GM20000 (cell line): Measurements from ENCODE around the gene FOXR1.

Source experiments
- DNase-seq: peaks from one replicate; pipeline ENCODE4 v3.0.0; 2012; ENCODE audit warnings: low spot score
- TF ChIP-seq, protein P1 (sequence below): IDR thresholded peaks from 2 replicates; pipeline ENCODE4 v1.5.1; 2012; ENCODE audit warnings: mild to moderate bottlenecking, control low read depth; ENCODE audit errors: extremely low read depth, missing control alignments

The FOXR1 gene, protein sequence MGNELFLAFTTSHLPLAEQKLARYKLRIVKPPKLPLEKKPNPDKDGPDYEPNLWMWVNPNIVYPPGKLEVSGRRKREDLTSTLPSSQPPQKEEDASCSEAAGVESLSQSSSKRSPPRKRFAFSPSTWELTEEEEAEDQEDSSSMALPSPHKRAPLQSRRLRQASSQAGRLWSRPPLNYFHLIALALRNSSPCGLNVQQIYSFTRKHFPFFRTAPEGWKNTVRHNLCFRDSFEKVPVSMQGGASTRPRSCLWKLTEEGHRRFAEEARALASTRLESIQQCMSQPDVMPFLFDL

DNA sequence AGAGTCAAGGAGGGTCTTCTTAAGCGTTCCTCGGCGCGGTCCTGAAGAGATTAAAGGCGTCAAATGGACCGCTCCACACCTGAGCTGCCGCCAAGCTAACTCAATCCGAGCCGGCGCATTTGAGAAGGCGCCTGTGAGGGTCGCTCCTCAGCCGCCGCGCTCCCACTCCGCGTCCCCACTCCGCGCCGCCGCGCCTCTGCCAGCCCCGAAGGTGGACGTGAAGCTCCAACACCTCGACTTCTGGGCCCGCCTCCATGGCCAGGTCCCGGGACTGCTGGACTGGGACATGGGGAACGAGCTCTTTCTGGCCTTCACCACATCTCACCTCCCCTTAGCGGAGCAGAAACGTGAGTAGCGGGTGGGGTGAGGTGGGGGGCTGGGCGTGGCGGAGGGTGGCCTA is at the start of gene FOXR1:
Gene FOXR1, plus strand, starts transcription at position 116 of the 400 bp plus-strand sequence. Its CDS starts 171 bp downstream, at position 287.
- TF ChIP-seq, protein P1, sequence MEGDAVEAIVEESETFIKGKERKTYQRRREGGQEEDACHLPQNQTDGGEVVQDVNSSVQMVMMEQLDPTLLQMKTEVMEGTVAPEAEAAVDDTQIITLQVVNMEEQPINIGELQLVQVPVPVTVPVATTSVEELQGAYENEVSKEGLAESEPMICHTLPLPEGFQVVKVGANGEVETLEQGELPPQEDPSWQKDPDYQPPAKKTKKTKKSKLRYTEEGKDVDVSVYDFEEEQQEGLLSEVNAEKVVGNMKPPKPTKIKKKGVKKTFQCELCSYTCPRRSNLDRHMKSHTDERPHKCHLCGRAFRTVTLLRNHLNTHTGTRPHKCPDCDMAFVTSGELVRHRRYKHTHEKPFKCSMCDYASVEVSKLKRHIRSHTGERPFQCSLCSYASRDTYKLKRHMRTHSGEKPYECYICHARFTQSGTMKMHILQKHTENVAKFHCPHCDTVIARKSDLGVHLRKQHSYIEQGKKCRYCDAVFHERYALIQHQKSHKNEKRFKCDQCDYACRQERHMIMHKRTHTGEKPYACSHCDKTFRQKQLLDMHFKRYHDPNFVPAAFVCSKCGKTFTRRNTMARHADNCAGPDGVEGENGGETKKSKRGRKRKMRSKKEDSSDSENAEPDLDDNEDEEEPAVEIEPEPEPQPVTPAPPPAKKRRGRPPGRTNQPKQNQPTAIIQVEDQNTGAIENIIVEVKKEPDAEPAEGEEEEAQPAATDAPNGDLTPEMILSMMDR: no peak
- DNase-seq: no peak

DNA sequence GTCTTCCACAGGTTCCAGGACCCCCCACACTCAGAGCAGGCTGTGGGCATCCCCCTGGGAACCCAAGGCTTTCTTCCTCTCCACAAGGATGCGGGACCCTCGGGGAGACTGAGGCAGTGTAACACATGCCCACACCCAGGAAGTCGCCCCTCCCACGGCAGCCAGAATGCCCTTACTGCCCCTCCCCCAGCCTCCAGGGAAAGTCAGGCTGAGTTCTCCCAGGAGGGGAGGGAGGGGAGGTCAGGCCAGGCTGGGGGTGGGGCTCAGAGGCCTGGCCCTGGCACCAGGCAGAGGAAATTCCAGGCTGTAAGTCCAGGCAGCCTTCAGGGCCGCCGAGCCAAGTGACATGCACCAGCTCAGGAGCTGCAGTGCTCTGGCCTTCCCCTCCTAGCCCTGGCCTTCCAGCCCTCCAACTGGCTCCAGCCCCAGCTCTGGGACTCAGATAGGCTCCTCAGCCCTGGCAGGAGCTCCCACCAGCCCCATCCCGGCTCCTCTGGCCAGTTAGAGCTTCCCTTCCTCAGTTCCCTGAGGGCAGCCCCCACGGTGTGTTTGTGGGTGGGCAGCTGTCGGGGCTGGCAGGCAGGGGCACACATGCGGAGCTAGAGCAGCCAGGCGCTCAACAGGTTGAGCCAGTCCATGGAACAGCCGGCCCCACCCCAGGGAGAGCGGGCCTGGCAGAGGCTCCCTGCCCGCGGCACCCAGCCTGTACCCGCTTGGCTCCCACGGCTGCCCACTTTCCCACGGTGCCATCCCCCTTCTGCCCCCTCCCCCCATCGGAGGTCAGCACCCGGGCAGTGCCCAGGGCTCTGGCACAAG is 49.4 kb upstream of the FOXR1 start:
- DNase-seq: no peak
- TF ChIP-seq, protein P1: no peak

DNA sequence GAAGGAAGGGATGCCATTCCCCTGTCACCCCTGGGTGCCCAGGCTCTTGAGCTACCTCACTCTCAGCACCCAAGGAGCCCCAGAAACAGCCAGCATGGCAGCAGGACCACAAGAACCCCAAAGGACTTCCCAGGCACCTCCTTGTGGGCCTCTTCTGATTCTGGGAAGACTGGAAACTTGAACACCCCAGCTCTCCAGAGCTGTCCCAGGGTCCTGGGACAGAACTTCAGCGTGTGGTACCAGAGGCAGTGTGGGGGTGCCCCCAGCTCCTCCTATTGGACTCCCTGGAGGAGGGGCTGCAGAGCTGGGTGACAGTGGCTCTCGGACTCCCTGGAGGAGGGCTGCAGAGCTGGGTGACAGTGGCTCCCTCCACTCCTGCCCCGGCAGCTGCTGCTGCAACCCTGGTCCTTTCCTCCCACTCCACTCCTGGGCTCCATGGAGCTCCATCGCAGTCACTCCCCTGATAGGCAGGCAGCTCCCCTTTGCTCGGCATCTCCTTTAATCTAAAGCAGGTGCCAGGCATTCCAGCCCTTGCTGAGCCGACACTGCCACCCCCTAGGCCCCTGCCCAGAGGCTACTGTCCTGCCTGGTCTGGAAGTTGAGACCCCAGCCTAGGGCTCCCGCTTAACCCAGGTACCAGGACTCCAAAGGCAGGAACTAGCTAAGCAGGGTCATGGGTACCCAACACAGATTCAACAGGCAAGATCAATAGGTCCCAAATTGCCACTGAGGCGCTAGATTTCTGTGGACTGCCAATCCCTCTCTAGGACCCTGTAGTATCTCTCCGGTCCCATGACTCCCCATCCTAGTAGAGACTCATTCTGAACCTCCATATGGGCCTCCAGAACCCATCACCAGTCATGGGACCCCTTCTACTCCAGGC is 48.6 kb upstream of the FOXR1 start:
- TF ChIP-seq, protein P1: no peak
- DNase-seq: no peak

DNA sequence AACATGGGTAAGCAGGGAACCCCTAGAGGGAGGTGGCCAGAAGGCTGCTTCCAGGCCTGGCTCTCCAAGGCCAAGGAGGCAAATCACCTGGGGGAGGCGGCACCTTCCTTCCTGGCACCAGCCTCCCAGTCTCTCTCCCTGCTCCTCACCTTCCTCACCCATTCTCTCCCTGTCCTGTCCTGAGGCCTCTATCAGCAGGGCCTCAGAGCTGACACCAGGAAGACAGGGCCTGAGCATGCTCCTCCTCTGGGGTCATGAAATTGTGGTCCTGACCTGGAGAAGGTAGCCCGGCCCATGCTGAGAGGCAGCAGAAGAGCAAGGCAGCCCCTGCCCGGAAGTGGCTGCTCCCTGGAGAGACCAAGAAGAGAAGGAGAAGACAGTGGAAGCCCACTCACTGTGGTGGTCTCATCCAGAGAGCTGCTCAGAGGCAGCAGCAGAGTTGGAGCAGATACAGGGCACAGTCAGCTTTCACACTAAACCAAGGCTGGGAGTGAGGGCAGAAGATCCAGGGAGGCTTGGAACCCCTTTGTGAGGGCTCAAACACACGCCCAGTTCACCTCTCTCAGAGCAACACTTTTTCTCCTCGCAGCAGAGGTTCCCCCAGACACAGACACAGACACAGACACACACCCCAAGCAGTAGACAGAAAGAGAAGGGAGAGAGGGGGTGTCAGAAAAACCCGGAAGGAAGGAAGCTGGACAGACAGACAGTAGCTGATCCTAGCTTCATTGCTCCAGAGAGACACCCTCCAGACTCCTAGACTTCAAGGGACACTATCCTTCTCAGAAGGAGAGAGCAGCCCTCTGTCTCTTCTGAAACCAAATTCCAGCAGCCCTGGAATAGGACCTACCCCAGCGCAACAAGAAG is 47.6 kb upstream of the FOXR1 start:
- DNase-seq: no peak
- TF ChIP-seq, protein P1: no peak

DNA sequence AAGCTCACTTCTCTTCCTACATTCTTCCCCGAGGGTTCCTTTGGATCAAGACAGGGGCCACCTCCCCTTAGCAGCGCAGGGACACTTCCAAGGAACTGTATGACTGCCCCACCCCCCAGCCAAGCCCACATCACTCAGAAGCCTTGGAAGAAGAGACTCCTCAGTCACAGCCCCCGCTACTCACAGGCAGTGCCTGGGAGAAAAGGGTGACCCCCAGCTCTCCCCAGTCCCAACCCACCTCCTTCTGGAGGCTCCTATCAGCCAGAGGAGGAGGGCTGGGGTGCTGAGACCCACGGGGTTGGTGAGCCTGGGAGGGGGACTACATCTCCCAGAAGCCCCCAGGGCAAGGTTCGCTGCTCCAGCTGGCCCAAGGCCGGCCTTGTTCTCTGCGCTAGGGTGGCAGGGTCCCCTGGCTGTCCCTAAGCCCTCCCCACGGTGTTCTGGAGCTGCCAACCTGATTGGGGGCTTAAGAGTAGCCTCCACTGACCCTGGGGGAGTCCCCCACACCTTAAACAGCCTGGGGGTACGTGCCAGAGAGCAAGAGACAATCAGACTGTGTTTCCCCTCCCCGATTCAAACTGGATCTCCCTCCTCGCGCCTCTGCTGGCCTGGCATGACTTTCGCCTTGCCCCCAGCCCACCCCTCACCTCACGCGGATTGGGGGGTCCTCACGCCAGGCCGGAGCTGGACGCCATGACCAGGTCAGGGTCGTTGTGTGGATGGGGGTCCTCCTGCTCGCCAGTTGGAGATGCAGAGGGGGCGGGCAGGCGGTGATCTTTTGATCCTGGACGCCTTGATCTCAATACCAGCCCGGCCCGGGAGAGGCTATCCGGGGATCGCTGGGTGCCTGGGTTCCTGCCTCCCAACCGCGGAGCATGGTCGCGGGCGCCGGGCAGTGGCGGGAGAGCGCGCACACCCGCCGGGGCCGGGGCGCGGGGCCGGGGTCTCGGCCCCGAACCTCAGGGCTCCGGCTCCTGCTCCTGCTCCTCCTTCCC is 46.7 kb upstream of the FOXR1 start:
- DNase-seq: peak; percentile 86
- TF ChIP-seq, protein P1: no peak
